Keratinocyte (primary cell): ENCODE results near the gene TMCC2.

Source experiments
- CTCF ChIP-seq, 3 experiments: IDR thresholded peaks in 1 of 3; conservative IDR thresholded peaks in 1 of 3; optimal IDR thresholded peaks in 1 of 3; 2 replicates in 2 of 3; 3 replicates in 1 of 3; pipeline versions ENCODE3 to v1.5.1; 2011; ENCODE audit warnings: low read length in 3 of 3, mild to moderate bottlenecking in 3 of 3, moderate library complexity in 2 of 3, control low read depth in 1 of 3, inconsistent platforms in 1 of 3; ENCODE audit not compliant: insufficient read depth in 2 of 3; ENCODE audit errors: extremely low read depth in 1 of 3
- EZH2 ChIP-seq: IDR thresholded peaks from one replicate; pipeline ENCODE4 v1.6.1; 2012; ENCODE audit warnings: inconsistent platforms, mild to moderate bottlenecking, low read length, moderate library complexity

GRCh38 chr1:205248793-205249601 lies 21.3 kb downstream of the TMCC2 start:
- TF ChIP-seq EZH2: no peak
- TF ChIP-seq CTCF (optimal IDR thresholded peaks at IDR 0.05 in 1 of 3, IDR thresholded peaks at IDR 0.05 in 1 of 3, conservative IDR thresholded peaks at IDR 0.05 in 1 of 3; ENCODE audit: extremely low read depth in 1 of 3, insufficient read depth in 2 of 3, low read length in 3 of 3): no peak
